GM18505 (cell line): ENCODE data around the gene CNN3.

Experiments
- ATAC-seq: cut with Tn5 transposase; IDR thresholded peaks from one replicate; pipeline ENCODE4 v1.9.1; 2021; ENCODE audit not compliant: unreplicated experiment
- POLR2A ChIP-seq: IDR thresholded peaks from 4 replicates; pipeline ENCODE4 v1.6.1; 2011; ENCODE audit warnings: borderline replicate concordance; ENCODE audit not compliant: insufficient read depth, insufficient read length; ENCODE audit errors: extremely low read depth

The CNN3 gene

GRCh38 chr1:94855307-94855700 lies 71.6 kb downstream of the CNN3 start:
- ATAC-seq, result no peak
- TF ChIP-seq POLR2A, result no peak

- no peak for TF ChIP-seq POLR2A
- peak; percentile 99 for ATAC-seq
Measured at GRCh38 chr1:94854458-94855306, 72.2 kb downstream of the CNN3 start.

GRCh38 chr1:94852788-94853187 lies 74.1 kb downstream of the CNN3 start:
- ATAC-seq, result no peak
- TF ChIP-seq POLR2A, result no peak

GRCh38 chr1:94851571-94851970 lies 75.3 kb downstream of the CNN3 start:
- no peak for ATAC-seq
- TF ChIP-seq POLR2A, result no peak
